KMS-11 (cell line): ENCODE results near the gene CD79A.

Source experiments
- H2AFZ ChIP-seq: fragments of 200-600 bp; sonication (generic); 2 replicates; pipeline ENCODE4 v1.6.1; 2016; ENCODE audit warnings: antibody characterized with exemption, mixed run types, low read depth
- H3K27ac ChIP-seq: fragments of 200-600 bp; sonication (generic); 2 replicates; pipeline ENCODE4 v1.6.1; 2016; ENCODE audit warnings: mild to moderate bottlenecking, mixed run types
- H3K27me3 ChIP-seq: fragments of 200-600 bp; sonication (generic); 2 replicates; pipeline ENCODE4 v1.6.1; 2017; ENCODE audit warnings: mild to moderate bottlenecking, low read depth, mixed run types, moderate library complexity; ENCODE audit not compliant: insufficient read depth
- H3K36me3 ChIP-seq: fragments of 200-600 bp; sonication (generic); 2 replicates; pipeline ENCODE4 v1.6.1; 2017; ENCODE audit warnings: mild to moderate bottlenecking, mixed run types; ENCODE audit not compliant: insufficient read depth
- H3K4me1 ChIP-seq: fragments of 200-600 bp; sonication (generic); 2 replicates; pipeline ENCODE4 v1.6.1; 2016; ENCODE audit warnings: mild to moderate bottlenecking, low read depth, mixed run types; ENCODE audit not compliant: poor library complexity, severe bottlenecking
- H3K4me2 ChIP-seq: fragments of 200-600 bp; sonication (generic); 2 replicates; pipeline ENCODE4 v1.7.0; 2016; ENCODE audit warnings: mild to moderate bottlenecking, mixed run types
- H3K4me3 ChIP-seq: fragments of 200-600 bp; sonication (generic); IDR thresholded peaks from 2 replicates; pipeline ENCODE4 v1.6.1; 2017; ENCODE audit warnings: low read depth, low read length, mixed read lengths; ENCODE audit not compliant: insufficient read depth
- H3K79me2 ChIP-seq: fragments of 200-600 bp; sonication (generic); 2 replicates; pipeline ENCODE4 v1.6.1; 2016; ENCODE audit warnings: low read depth, mixed run types; ENCODE audit not compliant: insufficient read depth
- H3K9ac ChIP-seq: fragments of 200-600 bp; sonication (generic); 2 replicates; pipeline ENCODE4 v1.6.1; 2016; ENCODE audit warnings: mild to moderate bottlenecking, mixed run types
- H4K20me1 ChIP-seq: fragments of 200-600 bp; sonication (generic); 2 replicates; pipeline ENCODE4 v1.6.1; 2016; ENCODE audit warnings: mild to moderate bottlenecking, mixed run types; ENCODE audit not compliant: insufficient read depth
- CTCF ChIP-seq: fragments of 200-600 bp; sonication (generic); conservative IDR thresholded peaks from 2 replicates; pipeline ENCODE4 v1.6.1; 2017; ENCODE audit warnings: low read depth, mild to moderate bottlenecking, antibody characterized with exemption, low read length, moderate library complexity, mixed read lengths

CD79A gene

GRCh38 chr19:41909706-41910105 lies 32.6 kb downstream of the CD79A start:
- Histone ChIP-seq H3K27ac (no peak overlapping the region), H3K27me3 (peaks cover 31% of the 10 kb centered on the region), H3K4me1 (no peaks in the 10 kb centered on the region), H2AFZ (no peak overlapping the region), H3K4me3 (no peak overlapping the region), H3K79me2 (no peaks in the 10 kb centered on the region), H3K36me3 (no peaks in the 10 kb centered on the region), H3K9ac (no peak overlapping the region), H4K20me1 (no peaks in the 10 kb centered on the region), H3K4me2 (no peak overlapping the region)
- no peak for TF ChIP-seq CTCF

- H3K27me3 ChIP-seq = peaks cover 34% of the 10 kb centered on the region
- H3K4me1 ChIP-seq = no peaks in the 10 kb centered on the region
- H3K4me3 ChIP-seq = no peak overlapping the region
- no peaks in the 10 kb centered on the region for H3K79me2 ChIP-seq
- no peak overlapping the region for H3K27ac ChIP-seq
- no peak overlapping the region for H2AFZ ChIP-seq
- no peak overlapping the region for H3K4me2 ChIP-seq
- no peaks in the 10 kb centered on the region for H3K36me3 ChIP-seq
- TF ChIP-seq CTCF = no peak
- no peak overlapping the region for H3K9ac ChIP-seq
- H4K20me1 ChIP-seq = no peaks in the 10 kb centered on the region
Measured at GRCh38 chr19:41910240-41910991, 33.3 kb downstream of the CD79A start.

- TF ChIP-seq CTCF = no peak
- H3K27me3 ChIP-seq = peaks cover 40% of the 10 kb centered on the region
- no peaks in the 10 kb centered on the region for H3K4me1 ChIP-seq
- no peak overlapping the region for H3K4me2 ChIP-seq
- no peaks in the 10 kb centered on the region for H4K20me1 ChIP-seq
- no peak overlapping the region for H3K27ac ChIP-seq
- no peak overlapping the region for H2AFZ ChIP-seq
- H3K36me3 ChIP-seq = no peaks in the 10 kb centered on the region
- no peaks in the 10 kb centered on the region for H3K79me2 ChIP-seq
- no peak overlapping the region for H3K9ac ChIP-seq
- no peak overlapping the region for H3K4me3 ChIP-seq
Measured at GRCh38 chr19:41910992-41911888, 34.2 kb downstream of the CD79A start.

- peaks cover 47% of the 10 kb centered on the region for H3K27me3 ChIP-seq
- H4K20me1 ChIP-seq = no peaks in the 10 kb centered on the region
- H3K27ac ChIP-seq = no peak overlapping the region
- H3K79me2 ChIP-seq = no peaks in the 10 kb centered on the region
- H3K36me3 ChIP-seq = no peaks in the 10 kb centered on the region
- no peak overlapping the region for H3K4me2 ChIP-seq
- no peak overlapping the region for H3K4me3 ChIP-seq
- H3K9ac ChIP-seq = no peak overlapping the region
- H2AFZ ChIP-seq = no peak overlapping the region
- no peaks in the 10 kb centered on the region for H3K4me1 ChIP-seq
- TF ChIP-seq CTCF = no peak
Measured at GRCh38 chr19:41911889-41912731, 35.0 kb downstream of the CD79A start.
